Activated naive CD4-positive, alpha-beta T cell treated with anti-CD3 and anti-CD28 coated beads, Interleukin-2, amount 50 U/mL, for 24 hours (primary cell): ENCODE measurements around the gene MBNL1.

Experiments used
- H3K27ac Mint-ChIP-seq: one replicate; pipeline ENCODE4 v1.8.0; 2021; ENCODE audit warnings: mild to moderate bottlenecking, mixed read lengths
- H3K27me3 Mint-ChIP-seq: one replicate; pipeline ENCODE4 v1.8.0; 2021; ENCODE audit warnings: mixed read lengths
- H3K36me3 Mint-ChIP-seq: one replicate; pipeline ENCODE4 v1.8.0; 2021; ENCODE audit warnings: mixed read lengths
- H3K4me1 Mint-ChIP-seq: one replicate; pipeline ENCODE4 v1.8.0; 2021; ENCODE audit warnings: mixed read lengths
- H3K4me3 Mint-ChIP-seq: one replicate; pipeline ENCODE4 v1.8.0; 2021; ENCODE audit warnings: mild to moderate bottlenecking, mixed read lengths
- H3K9me3 Mint-ChIP-seq: one replicate; pipeline ENCODE4 v1.8.0; 2021; ENCODE audit warnings: mixed read lengths

The MBNL1 gene

DNA sequence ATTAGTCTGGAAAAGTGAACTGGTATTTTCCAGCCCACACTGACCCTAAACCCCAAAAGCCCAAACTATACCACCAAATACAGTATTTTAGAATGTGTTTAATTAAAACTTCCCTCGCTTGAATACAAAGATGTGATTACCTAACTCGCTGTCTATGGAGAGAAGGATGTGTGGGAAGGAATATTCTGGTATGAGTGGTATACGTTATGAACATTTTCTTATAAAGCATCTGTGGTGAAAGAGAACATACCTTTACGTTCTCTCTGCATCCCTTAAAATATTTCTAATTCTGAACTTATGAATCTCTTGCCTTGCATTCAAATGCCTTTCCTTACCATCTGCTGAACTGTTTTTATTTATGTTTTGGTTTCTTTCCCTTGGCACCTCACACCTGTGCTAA lies 201.4 kb downstream of the MBNL1 start:
- Mint-ChIP-seq H3K27ac (no peak overlapping the region), H3K4me3 (no peak overlapping the region), H3K4me1 (peaks cover 24% of the 10 kb centered on the region), H3K27me3 (no peaks in the 10 kb centered on the region), H3K9me3 (no peaks in the 10 kb centered on the region), H3K36me3 (peaks cover 4% of the 10 kb centered on the region)

DNA sequence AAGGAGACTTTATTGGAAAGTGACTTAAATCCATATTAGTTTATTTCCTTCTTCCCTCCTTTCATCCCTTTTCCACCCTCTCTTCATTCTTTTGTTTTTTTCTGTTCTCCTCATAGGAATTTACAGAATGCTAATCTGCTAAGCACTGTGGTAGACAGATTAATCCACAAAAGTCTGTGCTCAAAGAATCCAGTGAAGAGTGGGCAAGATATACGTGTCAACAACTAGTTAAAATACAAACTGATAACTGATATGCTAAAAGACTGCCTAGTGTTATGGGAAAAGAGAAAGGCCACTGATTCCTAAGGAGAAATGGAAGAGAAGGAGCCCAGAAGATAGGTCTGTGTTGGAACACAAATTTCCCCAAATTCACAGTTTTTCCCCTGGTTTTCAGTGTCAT lies 202.2 kb downstream of the MBNL1 start:
- no peak overlapping the region for H3K27ac Mint-ChIP-seq
- no peaks in the 10 kb centered on the region for H3K9me3 Mint-ChIP-seq
- H3K4me1 Mint-ChIP-seq: peaks cover 24% of the 10 kb centered on the region
- H3K4me3 Mint-ChIP-seq: no peak overlapping the region
- no peaks in the 10 kb centered on the region for H3K27me3 Mint-ChIP-seq
- peaks cover 4% of the 10 kb centered on the region for H3K36me3 Mint-ChIP-seq

GRCh38 chr3:152471814-152472671 lies 203.3 kb downstream of the MBNL1 start:
- H3K4me1 Mint-ChIP-seq: peaks cover 20% of the 10 kb centered on the region
- peaks cover under 1% of the 10 kb centered on the region for H3K36me3 Mint-ChIP-seq
- peak overlapping the region; percentile 93 for H3K27ac Mint-ChIP-seq
- no peaks in the 10 kb centered on the region for H3K9me3 Mint-ChIP-seq
- peak overlapping the region; percentile 76 for H3K4me3 Mint-ChIP-seq
- H3K27me3 Mint-ChIP-seq: no peaks in the 10 kb centered on the region

DNA sequence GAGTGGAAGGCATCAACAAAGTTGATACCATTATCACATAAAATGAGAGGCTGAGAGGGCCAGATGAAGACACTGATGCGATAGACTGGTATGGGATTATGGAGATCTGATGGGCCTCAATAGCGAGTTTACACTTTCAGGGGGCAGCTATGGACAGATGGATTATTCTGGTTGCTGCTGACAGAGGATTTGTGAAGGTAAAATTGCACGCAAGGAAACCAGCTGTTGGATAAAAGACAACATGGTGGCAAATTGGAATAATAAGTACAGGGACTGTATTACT lies 203.9 kb downstream of the MBNL1 start:
- Mint-ChIP-seq H3K9me3 (no peaks in the 10 kb centered on the region), H3K36me3 (no peaks in the 10 kb centered on the region), H3K4me3 (peak overlapping the region; percentile 76), H3K27ac (peak overlapping the region; percentile 93), H3K27me3 (no peaks in the 10 kb centered on the region), H3K4me1 (peaks cover 16% of the 10 kb centered on the region)

GRCh38 chr3:152474585-152474984 lies 205.9 kb downstream of the MBNL1 start:
- Mint-ChIP-seq H3K36me3 (no peaks in the 10 kb centered on the region), H3K4me3 (no peak overlapping the region), H3K4me1 (peaks cover 12% of the 10 kb centered on the region), H3K9me3 (no peaks in the 10 kb centered on the region), H3K27ac (no peak overlapping the region), H3K27me3 (no peaks in the 10 kb centered on the region)

DNA sequence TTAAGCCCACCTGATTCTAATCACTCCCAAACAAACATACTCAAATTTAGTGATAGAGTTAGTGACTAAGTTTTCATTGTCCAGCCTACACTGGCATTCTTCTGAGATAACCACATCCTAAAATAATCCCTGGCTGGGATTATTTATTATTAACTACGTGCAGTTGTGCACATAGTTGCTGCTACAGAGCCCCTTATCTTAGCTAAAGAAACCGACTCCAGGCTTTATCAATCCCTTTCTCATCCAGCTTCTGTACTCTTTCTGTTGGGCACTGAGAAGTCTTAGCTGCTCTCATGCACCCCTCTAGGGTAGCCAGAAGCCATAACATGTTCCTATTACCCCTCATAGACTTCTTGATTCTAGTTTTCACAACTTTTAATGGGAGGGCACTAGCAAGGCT lies 208.7 kb downstream of the MBNL1 start:
- H3K4me3 Mint-ChIP-seq: no peak overlapping the region
- H3K36me3 Mint-ChIP-seq: peaks cover 9% of the 10 kb centered on the region
- H3K27ac Mint-ChIP-seq: no peak overlapping the region
- no peaks in the 10 kb centered on the region for H3K27me3 Mint-ChIP-seq
- peaks cover 4% of the 10 kb centered on the region for H3K4me1 Mint-ChIP-seq
- peaks cover 10% of the 10 kb centered on the region for H3K9me3 Mint-ChIP-seq

DNA sequence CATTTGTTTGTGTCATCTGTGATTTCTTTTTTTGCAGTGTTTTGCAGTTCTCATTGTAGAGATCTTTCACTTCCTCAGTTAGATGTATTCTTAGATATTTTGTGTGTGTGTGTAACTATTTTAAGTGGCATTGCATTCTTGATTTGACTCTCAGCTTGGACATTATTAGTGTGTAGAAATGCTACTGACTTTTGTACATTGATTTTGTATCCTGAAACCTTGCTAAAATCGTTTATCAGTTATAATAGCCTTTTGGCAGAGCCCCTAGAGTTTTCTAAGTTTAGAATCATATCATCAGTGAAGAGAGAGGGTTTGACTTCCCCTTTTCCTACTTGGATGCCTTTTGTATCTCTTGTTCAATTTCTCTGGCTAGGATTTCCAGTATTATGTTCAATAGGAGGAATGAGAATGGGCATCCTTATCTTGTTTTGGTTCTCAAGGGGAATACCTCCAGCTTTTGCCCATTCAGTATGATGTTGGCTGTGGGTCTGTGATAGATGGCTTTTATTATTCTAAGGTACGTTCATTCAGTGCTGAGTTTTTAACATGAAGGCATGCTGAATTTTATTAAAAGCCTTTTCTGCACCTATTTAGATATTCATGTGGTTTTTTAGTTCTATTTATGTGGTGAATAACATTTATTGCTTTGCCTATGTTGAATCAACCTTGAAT lies 211.7 kb downstream of the MBNL1 start:
- Mint-ChIP-seq H3K27me3 (no peaks in the 10 kb centered on the region), H3K4me1 (no peaks in the 10 kb centered on the region)

DNA sequence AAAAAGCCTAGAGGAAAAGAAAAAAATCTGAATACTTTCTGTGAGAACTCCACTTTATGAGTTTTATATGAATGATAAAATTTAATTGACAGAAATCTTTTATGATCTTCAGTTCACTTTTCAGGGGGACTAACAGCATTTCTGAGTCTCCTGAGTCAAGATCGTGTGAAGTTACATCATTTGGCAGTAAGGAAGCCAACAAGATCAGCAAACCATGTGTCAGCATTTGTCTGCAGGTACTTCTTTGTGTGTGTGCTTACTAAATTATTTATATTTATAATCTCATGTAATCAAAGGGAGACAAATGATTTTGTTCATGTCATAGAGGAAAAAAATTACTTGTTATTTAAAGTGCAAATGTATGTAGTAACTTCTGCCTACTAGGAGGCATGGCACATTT lies 217.6 kb downstream of the MBNL1 start:
- Mint-ChIP-seq H3K36me3 (peaks cover 16% of the 10 kb centered on the region), H3K9me3 (peaks cover 16% of the 10 kb centered on the region), H3K4me1 (no peaks in the 10 kb centered on the region), H3K4me3 (no peak overlapping the region), H3K27me3 (no peaks in the 10 kb centered on the region), H3K27ac (no peak overlapping the region)

More for the DNA sequence above, 211.7 kb downstream of the MBNL1 start:
- Mint-ChIP-seq H3K4me3 (no peak overlapping the region), H3K27ac (no peak overlapping the region), H3K36me3 (peaks cover 17% of the 10 kb centered on the region), H3K9me3 (peaks cover 20% of the 10 kb centered on the region)

DNA sequence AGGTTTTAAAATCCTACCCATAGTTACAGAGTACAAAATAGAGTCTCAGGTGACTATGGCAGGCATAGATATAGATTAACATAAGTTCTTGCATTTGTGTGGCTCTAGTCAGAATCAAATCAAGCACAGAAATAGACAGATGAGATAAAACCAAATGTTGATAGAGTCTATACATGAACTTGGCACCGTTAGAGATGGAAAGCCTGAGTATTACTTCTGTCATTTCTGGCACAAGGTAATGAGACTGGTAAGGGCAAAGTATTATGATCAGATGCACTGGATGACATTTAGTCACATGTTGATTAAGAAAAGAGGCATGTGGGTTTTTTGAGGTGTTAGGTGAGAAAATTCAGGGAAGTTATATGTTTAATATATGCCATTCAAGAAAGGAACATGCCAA lies 219.7 kb downstream of the MBNL1 start:
- H3K27ac Mint-ChIP-seq: no peak overlapping the region
- peaks cover 6% of the 10 kb centered on the region for H3K36me3 Mint-ChIP-seq
- peaks cover 4% of the 10 kb centered on the region for H3K9me3 Mint-ChIP-seq
- H3K4me1 Mint-ChIP-seq: no peaks in the 10 kb centered on the region
- H3K27me3 Mint-ChIP-seq: no peaks in the 10 kb centered on the region
- H3K4me3 Mint-ChIP-seq: no peak overlapping the region

DNA sequence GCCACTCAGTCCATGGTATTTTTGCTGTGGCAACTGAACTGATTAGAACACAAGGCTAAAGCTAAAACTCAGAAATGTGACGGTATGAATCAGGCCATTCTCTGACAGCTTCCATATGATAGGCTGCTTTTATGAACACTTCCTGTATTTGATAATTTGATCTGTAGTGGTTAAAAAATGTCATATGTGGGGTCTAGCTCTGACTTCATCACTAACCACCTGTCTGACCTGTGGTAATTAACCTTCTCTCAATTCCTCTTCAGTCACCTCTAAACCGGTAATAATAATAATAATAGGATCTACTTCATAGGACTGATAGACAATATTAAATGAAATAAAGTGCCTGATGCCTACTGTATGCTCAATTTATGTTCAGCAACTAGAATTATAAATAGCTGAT lies 223.2 kb downstream of the MBNL1 start:
- H3K27me3 Mint-ChIP-seq: no peaks in the 10 kb centered on the region

DNA sequence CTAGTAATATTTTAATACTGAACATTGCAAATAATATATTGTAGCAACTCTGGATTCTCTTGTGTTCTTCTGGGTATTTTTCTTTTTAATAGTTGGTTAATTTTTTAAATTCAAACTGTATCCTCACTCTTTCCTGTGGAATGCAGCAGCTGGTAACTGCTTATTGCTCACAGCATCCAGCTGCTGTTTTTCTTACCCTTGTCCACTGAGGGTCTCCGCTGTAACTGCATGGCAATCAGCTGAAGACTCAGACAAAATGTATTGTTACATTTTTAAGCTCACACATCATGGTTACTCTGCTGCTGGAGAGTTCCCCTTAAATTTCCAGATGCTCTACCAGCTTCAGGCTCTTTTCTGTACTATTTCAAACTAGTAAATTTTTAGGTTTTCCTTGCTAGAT lies 227.6 kb downstream of the MBNL1 start:
- Mint-ChIP-seq H3K27ac (no peak overlapping the region), H3K4me3 (no peak overlapping the region), H3K27me3 (no peaks in the 10 kb centered on the region), H3K4me1 (peaks cover 20% of the 10 kb centered on the region), H3K36me3 (peaks cover 2% of the 10 kb centered on the region), H3K9me3 (no peaks in the 10 kb centered on the region)

More for the DNA sequence above, 223.2 kb downstream of the MBNL1 start:
- H3K9me3 Mint-ChIP-seq: no peaks in the 10 kb centered on the region
- no peak overlapping the region for H3K27ac Mint-ChIP-seq
- peaks cover 3% of the 10 kb centered on the region for H3K36me3 Mint-ChIP-seq
- no peak overlapping the region for H3K4me3 Mint-ChIP-seq
- peaks cover 5% of the 10 kb centered on the region for H3K4me1 Mint-ChIP-seq

DNA sequence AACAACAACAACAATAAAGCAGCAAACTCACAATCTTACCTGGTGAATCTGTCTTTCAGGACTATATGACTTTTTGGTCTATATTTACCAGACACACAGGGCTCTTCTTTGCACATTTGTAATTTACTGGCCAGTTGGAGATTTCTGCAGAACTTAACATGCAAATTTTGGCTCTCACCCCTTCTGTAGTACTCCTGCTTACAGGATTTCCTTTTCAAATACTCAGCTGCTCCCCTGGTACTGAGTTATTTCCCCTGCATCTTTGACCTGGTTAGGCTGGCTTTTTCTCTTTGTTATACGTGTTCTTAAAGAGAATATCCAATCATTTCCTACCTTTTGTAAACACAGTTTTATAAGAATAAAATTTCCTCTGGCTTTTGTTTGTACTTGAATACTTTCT lies 228.0 kb downstream of the MBNL1 start:
- Mint-ChIP-seq H3K4me1 (peaks cover 20% of the 10 kb centered on the region), H3K9me3 (no peaks in the 10 kb centered on the region), H3K27me3 (no peaks in the 10 kb centered on the region), H3K36me3 (peaks cover 2% of the 10 kb centered on the region), H3K4me3 (no peak overlapping the region), H3K27ac (no peak overlapping the region)

DNA sequence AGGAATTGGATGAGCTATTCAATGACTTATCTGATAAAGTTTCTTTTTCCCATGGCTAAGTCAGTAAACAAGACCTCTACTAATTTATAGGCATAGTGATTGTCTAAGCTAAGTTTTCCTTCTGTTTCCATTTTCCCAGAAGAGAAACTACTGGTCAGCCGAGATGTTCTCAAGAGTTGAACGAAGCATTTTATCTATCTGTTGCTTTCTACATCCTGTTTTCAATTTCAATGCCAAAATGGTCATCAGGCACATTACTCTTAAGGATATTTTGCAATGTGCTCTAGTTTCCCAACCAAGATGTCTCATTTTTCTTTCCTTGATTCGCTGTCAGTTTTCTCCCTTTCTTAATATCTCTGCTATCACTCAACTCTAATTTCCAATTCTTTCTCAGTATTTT lies 228.7 kb downstream of the MBNL1 start:
- Mint-ChIP-seq H3K27ac (no peak overlapping the region), H3K27me3 (no peaks in the 10 kb centered on the region), H3K4me3 (no peak overlapping the region), H3K9me3 (peaks cover 4% of the 10 kb centered on the region), H3K4me1 (peaks cover 20% of the 10 kb centered on the region), H3K36me3 (peaks cover 6% of the 10 kb centered on the region)

GRCh38 chr3:152497890-152498289 lies 229.2 kb downstream of the MBNL1 start:
- H3K4me1 Mint-ChIP-seq: peaks cover 20% of the 10 kb centered on the region
- peaks cover 10% of the 10 kb centered on the region for H3K36me3 Mint-ChIP-seq
- peaks cover 9% of the 10 kb centered on the region for H3K9me3 Mint-ChIP-seq
- no peaks in the 10 kb centered on the region for H3K27me3 Mint-ChIP-seq
- H3K4me3 Mint-ChIP-seq: no peak overlapping the region
- H3K27ac Mint-ChIP-seq: no peak overlapping the region

DNA sequence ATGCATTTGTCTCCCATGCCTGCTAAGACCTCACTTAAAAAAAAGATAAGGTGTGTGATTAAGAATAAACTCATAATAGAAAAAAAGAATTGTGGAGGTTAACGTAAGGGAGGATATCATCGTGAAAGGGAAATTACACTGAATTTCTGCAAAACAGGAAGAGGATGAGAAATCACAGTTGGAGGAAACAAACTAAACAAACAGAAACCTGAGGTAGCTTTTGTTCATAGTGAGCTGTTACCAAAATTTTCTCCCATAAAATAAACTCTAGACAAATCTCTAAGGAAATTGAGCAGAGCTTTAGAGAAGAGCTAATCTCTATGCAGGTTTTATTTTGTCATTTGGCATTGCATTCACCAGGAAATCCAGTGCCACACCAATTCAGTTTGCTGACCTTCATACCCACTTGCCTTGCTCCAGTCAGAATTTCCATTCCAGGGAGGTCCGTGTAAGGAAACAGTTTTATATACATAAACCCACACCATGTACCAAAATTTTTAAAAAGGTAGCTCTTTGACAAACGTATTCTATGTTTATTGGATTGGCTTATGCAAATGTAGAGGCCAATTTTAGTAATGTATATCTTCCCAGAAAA lies 231.2 kb downstream of the MBNL1 start:
- Mint-ChIP-seq H3K4me1 (peaks cover 20% of the 10 kb centered on the region), H3K4me3 (no peak overlapping the region), H3K9me3 (peaks cover 14% of the 10 kb centered on the region), H3K36me3 (peaks cover 18% of the 10 kb centered on the region), H3K27ac (no peak overlapping the region), H3K27me3 (no peaks in the 10 kb centered on the region)

DNA sequence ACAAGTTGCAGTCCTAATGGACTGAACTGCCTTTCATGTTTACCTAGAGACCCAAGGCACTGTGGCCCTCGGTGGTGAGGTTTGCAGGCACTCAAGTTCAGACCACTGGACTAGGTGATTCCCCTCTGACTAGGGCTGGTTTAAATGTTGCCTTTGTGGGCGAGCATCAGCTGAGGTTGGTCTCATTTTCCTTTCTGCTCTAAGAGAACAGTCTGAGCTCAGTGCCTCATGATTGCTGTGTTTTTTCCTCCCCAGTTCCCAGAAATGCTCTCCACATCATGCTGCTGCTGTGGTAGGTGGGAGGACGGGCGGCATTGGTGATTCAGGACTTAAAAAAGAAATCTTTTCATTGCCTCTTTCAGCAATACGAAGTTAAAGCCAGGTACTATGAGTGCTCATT lies 237.2 kb downstream of the MBNL1 start:
- H3K4me1 Mint-ChIP-seq: peaks cover 3% of the 10 kb centered on the region
- H3K27me3 Mint-ChIP-seq: no peaks in the 10 kb centered on the region
- no peak overlapping the region for H3K4me3 Mint-ChIP-seq
- peaks cover 14% of the 10 kb centered on the region for H3K9me3 Mint-ChIP-seq
- H3K36me3 Mint-ChIP-seq: peaks cover 18% of the 10 kb centered on the region
- H3K27ac Mint-ChIP-seq: no peak overlapping the region
